H1 (cell line): ENCODE results near the gene SORCS3. TPM values are rescaled to one million over a fixed set of nuclear protein-coding genes. Genes with fewer than 3 reads are reported as not detected.

Source experiments
- CTCF ChIA-PET: fragments of 300-600 bp; sonication (Branson Sonifier 250); formaldehyde crosslinking; loops from one replicate; lab custom pipeline; 2021; ENCODE audit not compliant: partially characterized antibody; lab: Charles Lee
- POLR2A ChIA-PET: fragments of 300-600 bp; sonication (Branson Sonifier 250); formaldehyde crosslinking; loops from one replicate; lab custom pipeline; 2021; ENCODE audit warnings: inconsistent platforms; ENCODE audit not compliant: partially characterized antibody; lab: Charles Lee
- DNase-seq, 2 experiments: peaks; one replicate each; pipeline versions ENCODE4 v3.0.0 to v3.0.0-alpha.2; 2010 to 2022; ENCODE audit warnings: low spot score in 2 of 2, low read depth in 1 of 2, mixed read lengths in 1 of 2
- FAIRE-seq: peaks from 2 replicates; lab custom pipeline; 2011; peaks lifted over from hg19 to GRCh38; lab: Jason Lieb, UNC
- H2AFZ ChIP-seq: 2 replicates; pipeline ENCODE4 v1.8.1; 2012; ENCODE audit warnings: low read length, inconsistent platforms
- H2AK5ac ChIP-seq: 2 replicates; pipeline ENCODE4 v1.6.1; 2013; ENCODE audit warnings: low read depth, low read length
- H2BK120ac ChIP-seq: replicated peaks from 2 replicates; pipeline ENCODE3; 2013; ENCODE audit warnings: low read depth, low read length, inconsistent platforms
- H2BK12ac ChIP-seq: 2 replicates; pipeline ENCODE4 v1.6.1; 2013; ENCODE audit warnings: low read depth, low read length
- H2BK15ac ChIP-seq: 2 replicates; pipeline ENCODE4 v1.6.1; 2013; ENCODE audit warnings: low read length
- H2BK20ac ChIP-seq: 2 replicates; pipeline ENCODE4 v1.6.1; 2013; ENCODE audit warnings: low read length
- H2BK5ac ChIP-seq: 2 replicates; pipeline ENCODE4 v1.6.1; 2013; ENCODE audit warnings: low read depth, low read length
- H3K14ac ChIP-seq: 2 replicates; pipeline ENCODE4 v1.6.1; 2013; ENCODE audit warnings: inconsistent platforms; ENCODE audit not compliant: insufficient read length
- H3K18ac ChIP-seq: 2 replicates; pipeline ENCODE4 v1.6.1; 2013; ENCODE audit warnings: low read length; ENCODE audit errors: extremely low read depth
- H3K23ac ChIP-seq: 2 replicates; pipeline ENCODE4 v1.6.1; 2013; ENCODE audit warnings: inconsistent platforms; ENCODE audit not compliant: insufficient read length
- H3K23me2 ChIP-seq: 2 replicates; pipeline ENCODE4 v1.6.1; 2013; ENCODE audit warnings: low read depth, low read length
- H3K27ac ChIP-seq: 2 replicates; pipeline ENCODE4 v1.6.1; 2011; ENCODE audit warnings: low read depth, low read length, inconsistent platforms
- H3K27me3 ChIP-seq, 4 experiments: replicated peaks in 1 of 4; 1 replicate in 1 of 4; 2 replicates in 3 of 4; pipeline versions ENCODE4 v1.6.1 to v1.8.1; 2011 to 2013; ENCODE audit warnings: low read length in 3 of 4, mild to moderate bottlenecking in 3 of 4, inconsistent platforms in 2 of 4, mixed read lengths in 2 of 4, moderate library complexity in 1 of 4; ENCODE audit not compliant: control insufficient read depth in 3 of 4, insufficient read depth in 3 of 4; ENCODE audit errors: extremely low read depth in 1 of 4
- H3K36me3 ChIP-seq, 4 experiments: 2 replicates each; pipeline versions ENCODE4 v1.6.1 to v1.8.1; 2011 to 2013; ENCODE audit warnings: mild to moderate bottlenecking in 4 of 4, low read length in 3 of 4, moderate library complexity in 2 of 4, control low read depth in 1 of 4, inconsistent platforms in 1 of 4; ENCODE audit not compliant: insufficient read depth in 4 of 4, control insufficient read depth in 2 of 4
- H3K4ac ChIP-seq: replicated peaks from 2 replicates; pipeline ENCODE3; 2013; ENCODE audit warnings: low read length, low read depth, mixed read lengths, inconsistent platforms; ENCODE audit not compliant: insufficient read length
- H3K4me1 ChIP-seq, 4 experiments: replicated peaks in 1 of 4; 1 replicate in 1 of 4; 2 replicates in 3 of 4; pipeline versions ENCODE4 v1.6.1 to v1.8.1; 2011 to 2013; ENCODE audit warnings: low read length in 3 of 4, inconsistent platforms in 2 of 4, mixed read lengths in 1 of 4; ENCODE audit not compliant: insufficient read depth in 4 of 4, control insufficient read depth in 3 of 4
- H3K4me2 ChIP-seq, 2 experiments: 2 replicates each; pipeline versions ENCODE4 v1.6.1 to v1.8.1; 2011 to 2013; ENCODE audit warnings: low read depth in 2 of 2, low read length in 2 of 2, control low read depth in 1 of 2, inconsistent platforms in 1 of 2, mild to moderate bottlenecking in 1 of 2; ENCODE audit not compliant: insufficient read depth in 1 of 2
- H3K4me3 ChIP-seq, 4 experiments: fragments of 200-600, 300-600 bp in 1 of 4; sonication (generic), shearing (Covaris generic), sonication (Bioruptor Twin) in 1 of 4; 2 replicates each; pipeline versions ENCODE4 v1.5.1 to v1.8.1; 2011 to 2016; ENCODE audit warnings: low read length in 4 of 4, low read depth in 3 of 4, control low read depth in 2 of 4, inconsistent platforms in 2 of 4, mild to moderate bottlenecking in 2 of 4, mixed read lengths in 1 of 4, moderate library complexity in 1 of 4; ENCODE audit not compliant: insufficient read depth in 2 of 4; ENCODE audit errors: extremely low read depth in 1 of 4
- H3K56ac ChIP-seq: replicated peaks from 2 replicates; pipeline ENCODE3; 2013; ENCODE audit warnings: low read depth, mild to moderate bottlenecking, mixed read lengths, low read length, inconsistent platforms; ENCODE audit not compliant: insufficient read length
- H3K79me1 ChIP-seq: 2 replicates; pipeline ENCODE4 v1.6.1; 2013; ENCODE audit warnings: low read depth, low read length, control low read depth
- H3K79me2 ChIP-seq, 2 experiments: 2 replicates each; pipeline versions ENCODE4 v1.6.1 to v1.8.1; 2012 to 2013; ENCODE audit warnings: low read length in 2 of 2, mild to moderate bottlenecking in 2 of 2, inconsistent platforms in 1 of 2; ENCODE audit not compliant: insufficient read depth in 2 of 2, control insufficient read depth in 1 of 2
- H3K9ac ChIP-seq, 4 experiments: replicated peaks in 1 of 4; 1 replicate in 1 of 4; 2 replicates in 3 of 4; pipeline versions ENCODE4 v1.6.1 to v1.8.1; 2011 to 2013; ENCODE audit warnings: low read depth in 3 of 4, low read length in 3 of 4, control low read depth in 2 of 4, mild to moderate bottlenecking in 2 of 4, moderate library complexity in 2 of 4, inconsistent platforms in 1 of 4; ENCODE audit errors: extremely low read depth in 1 of 4
- H3K9me3 ChIP-seq, 2 experiments: 2 replicates each; pipeline versions ENCODE4 v1.6.1 to v1.8.1; 2012 to 2013; ENCODE audit warnings: mild to moderate bottlenecking in 2 of 2, moderate library complexity in 2 of 2, control low read depth in 1 of 2, inconsistent platforms in 1 of 2, low read depth in 1 of 2, low read length in 1 of 2, mixed read lengths in 1 of 2; ENCODE audit not compliant: insufficient read depth in 2 of 2
- H4K20me1 ChIP-seq, 2 experiments: replicated peaks in 1 of 2; 2 replicates each; pipeline versions ENCODE3 to v1.8.1; 2011 to 2013; ENCODE audit warnings: inconsistent platforms in 2 of 2, low read length in 2 of 2, mild to moderate bottlenecking in 1 of 2; ENCODE audit not compliant: insufficient read depth in 2 of 2, control insufficient read depth in 1 of 2
- H4K5ac ChIP-seq: 2 replicates; pipeline ENCODE4 v1.6.1; 2013; ENCODE audit warnings: low read length, low read depth, mixed read lengths, inconsistent platforms; ENCODE audit not compliant: insufficient read length
- H4K8ac ChIP-seq: 2 replicates; pipeline ENCODE4 v1.8.0; 2013; ENCODE audit warnings: mild to moderate bottlenecking, moderate library complexity, low read length, inconsistent platforms; ENCODE audit not compliant: insufficient read depth; ENCODE audit errors: extremely low read depth
- H4K91ac ChIP-seq: replicated peaks from 2 replicates; pipeline ENCODE3; 2013; ENCODE audit warnings: low read length, mixed read lengths, inconsistent platforms; ENCODE audit not compliant: insufficient read length
- CHD1 ChIP-seq: IDR thresholded peaks from 2 replicates; pipeline ENCODE4 v1.6.1; 2012; ENCODE audit warnings: low read depth, low read length, improper control_type of control experiment
- JUN ChIP-seq: IDR thresholded peaks from 2 replicates; pipeline ENCODE4 v1.6.1; 2011; ENCODE audit warnings: low read depth, mild to moderate bottlenecking, improper control_type of control experiment, low read length
- MAFK ChIP-seq: IDR thresholded peaks from 2 replicates; pipeline ENCODE4 v1.6.1; 2012; ENCODE audit warnings: low read depth, mild to moderate bottlenecking, improper control_type of control experiment, low read length
- WGBS, 2 experiments: shearing (Covaris generic) in 1 of 2; methylation state at CpG; one replicate each; pipeline versions ENCODE4 v1.1.6 to v1.1.7; 2013 to 2015; ENCODE audit warnings: low lambda C conversion rate in 2 of 2, mixed read lengths in 2 of 2, inconsistent platforms in 1 of 2, low coverage in 1 of 2, missing lambda C conversion rate in 1 of 2; ENCODE audit not compliant: insufficient replicate concordance in 2 of 2, insufficient coverage in 1 of 2, insufficient read length in 1 of 2; ENCODE audit errors: extremely low coverage in 1 of 2, missing lambda C conversion rate in 1 of 2; 5-methylcytosine and 5-hydroxymethylcytosine counted together
- polyA plus RNA-seq, 7 experiments: library from polyadenylated mRNA; depleted of rRNA in 3 of 7; stranded (reverse) in 5 of 7; unstranded in 2 of 7; fragments of >200 nt in 5 of 7; fragments of 200-250 nt in 2 of 7; gene quantifications; 1 replicate in 5 of 7; 2 replicates in 1 of 7; 4 replicates in 1 of 7; pipeline versions ENCODE4 v1.2.1 to v1.2.3, GENCODE V29; 2011 to 2013; ENCODE audit warnings: missing spikeins in 2 of 7, mixed read lengths in 2 of 7
- total RNA-seq: library from RNA; stranded (reverse); fragmentation: NEBNext Ultra II Directional; extraction: Animal tissue kit (Norgen Biotek cat#: 25700); gene quantifications from 2 replicates; pipeline ENCODE4 v1.2.1, GENCODE V29; 2021

Gene SORCS3
- total and polyA plus RNA-seq, 2 of the 8 experiments (the other 6 are each of a cell fraction or from before 2014, with no cell fraction given) = 0.26 to 0.88 TPM

DNA sequence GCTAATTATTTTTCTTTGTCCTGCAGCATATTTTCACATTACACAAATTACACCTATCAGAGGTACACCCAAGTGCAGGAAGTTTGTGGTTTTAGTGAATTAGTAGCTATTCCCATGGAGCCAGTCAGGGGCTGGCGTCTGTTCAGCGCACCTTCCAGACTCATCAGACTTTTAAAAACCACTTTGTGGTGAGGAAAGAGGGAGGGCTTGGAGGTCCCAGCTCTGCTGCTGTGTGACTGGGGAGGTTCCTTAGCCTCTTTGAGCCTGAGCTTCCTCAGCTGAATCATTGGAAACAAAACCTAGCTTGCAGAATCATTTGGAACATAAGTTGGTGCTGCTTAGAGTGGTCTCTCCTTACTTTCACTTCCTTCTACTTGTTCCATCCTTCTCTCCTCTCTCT lies 175.4 kb downstream of the SORCS3 start:
- FAIRE-seq (no peak), DNase-seq (no peak)
- Histone ChIP-seq H2AFZ (no peak overlapping the region), H3K79me2 (no peaks in the 10 kb centered on the region), H4K20me1 (no peaks in the 10 kb centered on the region), H3K23ac (no peak overlapping the region), H3K18ac (no peak overlapping the region), H2BK20ac (no peak overlapping the region), H3K27me3 (no peaks in the 10 kb centered on the region), H4K8ac (no peak overlapping the region), H2BK5ac (no peak overlapping the region), H2BK120ac (no peak overlapping the region), H3K4me3 (no peak overlapping the region), H4K5ac (no peak overlapping the region), H4K91ac (no peak overlapping the region), H3K4me1 (0 out of 7 replicates have a peak, but pooled peaks cover 0 to 2% (median 0%) of the 10 kb centered on the region in 4 experiments), H2BK15ac (no peak overlapping the region), H3K4ac (no peak overlapping the region), H3K79me1 (no peaks in the 10 kb centered on the region), H3K36me3 (no peaks in the 10 kb centered on the region), H3K27ac (no peak overlapping the region), H3K23me2 (no peaks in the 10 kb centered on the region), H2BK12ac (no peak overlapping the region), H3K14ac (no peak overlapping the region), H2AK5ac (no peak overlapping the region), H3K56ac (no peak overlapping the region), H3K4me2 (no peak overlapping the region), H3K9ac (no peak overlapping the region), H3K9me3 (no peaks in the 10 kb centered on the region)
- POLR2A ChIA-PET = no interaction called here
- 96% methylated on average over 2 of the region's 2 CpGs; no CpG with 5 or more reads in 1 of the 2 experiments for WGBS, 2 experiments
- CTCF ChIA-PET = interaction anchor here (1.2 kb wide), 1 partner anchor 24 kb away, joined by 4 read pairs; no protein-coding TSS in a partner anchor
- TF ChIP-seq JUN (no peak), MAFK (no peak), CHD1 (no peak)
